HEK293 (cell line): ENCODE measurements around the gene SLC44A1.

Experiments used
- CTCF ChIA-PET: fragments of 350-600 bp; formaldehyde crosslinking; extraction: SDS; loops from one replicate; lab custom pipeline; 2021; ENCODE audit warnings: antibody characterized with exemption; lab: Yijun Ruan, JAX
- POLR2A ChIA-PET: fragments of 300-600 bp; formaldehyde crosslinking; extraction: SDS; loops from one replicate; lab custom pipeline; 2020; ENCODE audit warnings: antibody characterized with exemption, inconsistent platforms; lab: Yijun Ruan, JAX
- H3K27ac ChIP-seq: fragments of 200-500 bp; sonication (Bioruptor generic); 2 replicates; pipeline ENCODE4 v1.5.1; 2014; ENCODE audit warnings: low read depth, low read length, control low read depth, inconsistent platforms; ENCODE audit errors: extremely low read depth
- H3K36me3 ChIP-seq, 2 experiments: fragments of 200-500 bp in 1 of 2; sonication (Bioruptor generic) in 1 of 2; 1 replicate in 1 of 2; 2 replicates in 1 of 2; pipeline ENCODE4 v1.5.1; 2014 to 2017; ENCODE audit warnings: inconsistent platforms in 2 of 2, low read length in 2 of 2; ENCODE audit not compliant: control insufficient read depth in 2 of 2, insufficient read depth in 1 of 2
- H3K4me1 ChIP-seq: fragments of 200-500 bp; sonication (Bioruptor generic); 2 replicates; pipeline ENCODE4 v1.5.1; 2014; ENCODE audit warnings: mild to moderate bottlenecking, low read length, inconsistent platforms; ENCODE audit not compliant: control insufficient read depth, insufficient read depth
- H3K4me3 ChIP-seq: 2 replicates; pipeline ENCODE4 v1.5.1; 2011; ENCODE audit warnings: low read depth, mild to moderate bottlenecking, control low read depth, low read length, moderate library complexity
- H3K9me3 ChIP-seq: fragments of 200-500 bp; sonication (Bioruptor generic); 2 replicates; pipeline ENCODE4 v1.5.1; 2014; ENCODE audit warnings: low read depth, low read length, inconsistent platforms; ENCODE audit not compliant: control insufficient read depth, insufficient read depth
- EGR2 ChIP-seq: fragments of 450-650 bp; formaldehyde crosslinking; IDR thresholded peaks from 2 replicates; pipeline ENCODE4 v1.5.1; 2016; ENCODE audit warnings: low read depth, missing biosample characterization, missing genetic modification characterization
- GLIS1 ChIP-seq: fragments of 450-650 bp; formaldehyde crosslinking; IDR thresholded peaks from 2 replicates; pipeline ENCODE4 v1.5.1; 2016; ENCODE audit warnings: missing biosample characterization, missing genetic modification characterization
- GLIS2 ChIP-seq: fragments of 450-650 bp; formaldehyde crosslinking; IDR thresholded peaks from 2 replicates; pipeline ENCODE4 v1.5.1; 2016; ENCODE audit warnings: missing biosample characterization, missing genetic modification characterization
- KLF1 ChIP-seq: fragments of 450-650 bp; formaldehyde crosslinking; IDR thresholded peaks from 2 replicates; pipeline ENCODE4 v1.5.1; 2016; ENCODE audit warnings: missing biosample characterization, missing genetic modification characterization
- TRIM28 ChIP-seq: IDR thresholded peaks from 2 replicates; pipeline ENCODE4 v1.6.1; 2011; ENCODE audit warnings: low read length, control low read depth, borderline replicate concordance
- YY2 ChIP-seq: fragments of 450-650 bp; formaldehyde crosslinking; IDR thresholded peaks from 2 replicates; pipeline ENCODE4 v1.5.1; 2016; ENCODE audit warnings: missing biosample characterization, missing genetic modification characterization
- ZFHX2 ChIP-seq: fragments of 450-650 bp; formaldehyde crosslinking; conservative IDR thresholded peaks from 2 replicates; pipeline ENCODE4 v1.5.1; 2016; ENCODE audit warnings: missing biosample characterization, missing genetic modification characterization
- ZNF121 ChIP-seq: fragments of 450-650 bp; formaldehyde crosslinking; IDR thresholded peaks from 2 replicates; pipeline ENCODE4 v1.5.1; 2016; ENCODE audit warnings: missing biosample characterization, missing genetic modification characterization
- ZNF140 ChIP-seq: fragments of 450-650 bp; formaldehyde crosslinking; IDR thresholded peaks from 2 replicates; pipeline ENCODE4 v1.5.1; 2016; ENCODE audit warnings: missing biosample characterization, missing genetic modification characterization
- ZNF175 ChIP-seq: fragments of 450-650 bp; formaldehyde crosslinking; IDR thresholded peaks from 2 replicates; pipeline ENCODE4 v1.5.1; 2016; ENCODE audit warnings: missing biosample characterization, missing genetic modification characterization
- ZNF354C ChIP-seq: fragments of 450-650 bp; formaldehyde crosslinking; IDR thresholded peaks from 2 replicates; pipeline ENCODE4 v1.5.1; 2016; ENCODE audit warnings: missing biosample characterization, missing genetic modification characterization, low read depth, borderline replicate concordance
- ZNF449 ChIP-seq: fragments of 450-650 bp; formaldehyde crosslinking; IDR thresholded peaks from 2 replicates; pipeline ENCODE4 v1.5.1; 2017; ENCODE audit warnings: missing biosample characterization, mild to moderate bottlenecking, missing genetic modification characterization, moderate library complexity
- ZNF513 ChIP-seq: fragments of 450-650 bp; IDR thresholded peaks from 2 replicates; pipeline ENCODE4 v1.5.1; 2018; ENCODE audit warnings: missing biosample characterization, missing genetic modification characterization
- ZNF585B ChIP-seq: fragments of 450-650 bp; formaldehyde crosslinking; IDR thresholded peaks from 2 replicates; pipeline ENCODE4 v1.5.1; 2016; ENCODE audit warnings: missing biosample characterization, missing genetic modification characterization
- ZNF658 ChIP-seq: fragments of 450-650 bp; formaldehyde crosslinking; IDR thresholded peaks from 2 replicates; pipeline ENCODE4; 2016; ENCODE audit warnings: missing biosample characterization, missing genetic modification characterization
- ZNF792 ChIP-seq: fragments of 450-650 bp; formaldehyde crosslinking; IDR thresholded peaks from 2 replicates; pipeline ENCODE4 v1.5.1; 2016; ENCODE audit warnings: missing biosample characterization, missing genetic modification characterization
- ZSCAN18 ChIP-seq: fragments of 450-650 bp; formaldehyde crosslinking; IDR thresholded peaks from 2 replicates; pipeline ENCODE4 v1.5.1; 2016; ENCODE audit warnings: missing biosample characterization, missing genetic modification characterization
- ZSCAN4 ChIP-seq: fragments of 450-650 bp; formaldehyde crosslinking; IDR thresholded peaks from 2 replicates; pipeline ENCODE4 v1.5.1; 2017; ENCODE audit warnings: missing biosample characterization, missing genetic modification characterization

SLC44A1 gene

GRCh38 chr9:105438141-105438806 lies 193.8 kb downstream of the SLC44A1 start:
- Histone ChIP-seq H3K4me1 (no peaks in the 10 kb centered on the region), H3K4me3 (no peak overlapping the region), H3K36me3 (no peaks in the 10 kb centered on the region), H3K9me3 (no peaks in the 10 kb centered on the region), H3K27ac (no peak overlapping the region)
- POLR2A ChIA-PET = no interaction called here
- TF ChIP-seq ZNF449 (no peak), ZNF140 (no peak), ZSCAN4 (tag by site-specific recombination) (no peak), ZNF585B (no peak), ZNF513 (tag by site-specific recombination) (no peak), ZFHX2 (tag by site-specific recombination) (peak; percentile 76), GLIS1 (tag by site-specific recombination) (peak; percentile 59), ZSCAN18 (tag by site-specific recombination) (no peak), EGR2 (peak; percentile 54), TRIM28 (peak; percentile 19; the same call in 1 of the 2 replicates), ZNF354C (tag by site-specific recombination) (no peak), ZNF658 (no peak), YY2 (tag by site-specific recombination) (no peak), GLIS2 (tag by site-specific recombination) (no peak), ZNF792 (no peak), KLF1 (tag by site-specific recombination) (no peak)
- CTCF ChIA-PET = interaction anchor here (1.1 kb wide), 1 partner anchor 9 kb away, joined by 4 read pairs; the partner anchor contains the start of gene FSD1L

- Histone ChIP-seq H3K9me3 (no peaks in the 10 kb centered on the region), H3K4me3 (no peak overlapping the region), H3K36me3 (no peaks in the 10 kb centered on the region), H3K27ac (no peak overlapping the region), H3K4me1 (no peaks in the 10 kb centered on the region)
- TF ChIP-seq EGR2 (peak; percentile 68), ZNF121 (tag by site-specific recombination) (no peak), TRIM28 (no peak), ZNF175 (tag by site-specific recombination) (no peak), ZFHX2 (tag by site-specific recombination) (peak; percentile 82)
- ChIA-PET CTCF (no interaction called here), POLR2A (no interaction called here)
Observed at GRCh38 chr9:105439428-105439827, 195.0 kb downstream of the SLC44A1 start.
